ENCODE measurements around the gene GNLY.

GNLY gene

GRCh38 chr2:85690932-85691331 lies 3.2 kb upstream of the GNLY start:
- no peak for DNase-seq

GRCh38 chr2:85692039-85692645 lies 2.0 kb upstream of the GNLY start:
- no peak for DNase-seq

- no peak for DNase-seq
These were observed 963 bp downstream of the GNLY start for GRCh38 chr2:85695121-85695520.

- peak; percentile 2 for DNase-seq
These were observed 1.8 kb downstream of the GNLY start for GRCh38 chr2:85695691-85696668.

- no peak for DNase-seq
These were observed 2.9 kb downstream of the GNLY start for GRCh38 chr2:85697096-85697495.

- no peak for DNase-seq
These were observed 3.6 kb downstream of the GNLY start for GRCh38 chr2:85697716-85698115.

- DNase-seq, result no peak
These were observed 4.2 kb downstream of the GNLY start for GRCh38 chr2:85698184-85698879.

- no peak for DNase-seq
These were observed 4.7 kb downstream of the GNLY start for GRCh38 chr2:85698880-85699254.

GRCh38 chr2:85699325-85699724 lies 5.2 kb downstream of the GNLY start:
- peak; percentile 5 for DNase-seq

- peak; percentile 3 for DNase-seq
These were observed 8.0 kb downstream of the GNLY start for GRCh38 chr2:85702172-85702571.

GRCh38 chr2:85702800-85703199 lies 8.6 kb downstream of the GNLY start:
- DNase-seq, result peak; percentile 8

- DNase-seq, result no peak
These were observed 9.2 kb downstream of the GNLY start for GRCh38 chr2:85703329-85703728.

- DNase-seq, result no peak
These were observed 9.9 kb downstream of the GNLY start for GRCh38 chr2:85704038-85704437.

- peak; percentile 65 for DNase-seq
These were observed 10.9 kb downstream of the GNLY start for GRCh38 chr2:85704800-85705679.

- peak; percentile 66 for DNase-seq
These were observed 11.5 kb downstream of the GNLY start for GRCh38 chr2:85705680-85706039.

- DNase-seq, result peak; percentile 28
These were observed 11.9 kb downstream of the GNLY start for GRCh38 chr2:85706063-85706462.

GRCh38 chr2:85706599-85707296 lies 12.6 kb downstream of the GNLY start:
- peak; percentile 6 for DNase-seq

GRCh38 chr2:85707304-85707703 lies 13.1 kb downstream of the GNLY start:
- peak; percentile 91 for DNase-seq

GRCh38 chr2:85708641-85709040 lies 14.5 kb downstream of the GNLY start:
- DNase-seq, result no peak

GRCh38 chr2:85709401-85709811 lies 15.2 kb downstream of the GNLY start:
- peak; percentile 66 for DNase-seq

GRCh38 chr2:85710687-85711577 lies 16.8 kb downstream of the GNLY start:
- DNase-seq, result no peak
